Tibial nerve (tissue), 4 donors: ENCODE measurements around the gene B9D2. TPM values are rescaled to one million over a fixed set of nuclear protein-coding genes. Genes with fewer than 3 reads are reported as not detected.
A peak's percentile ranks its signal among the peaks of the same experiment; 100 is the strongest.

ENCODE experiments used
- DNase-seq, 2 donors: peaks; one replicate each; pipeline ENCODE4 v3.0.0-alpha.2; 2019; ENCODE audit warnings: low spot score in 2 of 2
- H3K27ac ChIP-seq, 4 donors: fragments of 200-600 bp; sonication (generic) in 3 of 4; one replicate each; pipeline ENCODE4 v1.5.1; 2017 to 2019; ENCODE audit warnings: mild to moderate bottlenecking in 1 of 4
- H3K27me3 ChIP-seq, 2 donors: fragments of 200-600 bp; sonication (generic) in 1 of 2; one replicate each; pipeline versions ENCODE4 v1.5.1 to v1.6.0; 2017 to 2019
- H3K36me3 ChIP-seq, 3 donors: fragments of 200-600 bp; sonication (generic); one replicate each; pipeline ENCODE4 v1.5.1; 2018 to 2019
- H3K4me1 ChIP-seq, 4 donors: fragments of 200-600 bp; sonication (generic) in 3 of 4; one replicate each; pipeline ENCODE4 v1.5.1; 2017 to 2019
- H3K4me3 ChIP-seq, 4 donors: fragments of 200-600 bp; sonication (generic) in 3 of 4; one replicate each; pipeline ENCODE4 v1.5.1; 2017 to 2019; ENCODE audit warnings: mild to moderate bottlenecking in 1 of 4, moderate library complexity in 1 of 4
- H3K9me3 ChIP-seq, 4 donors: fragments of 200-600 bp; sonication (generic) in 3 of 4; one replicate each; pipeline ENCODE4 v1.5.1; 2017 to 2019
- CTCF ChIP-seq, 5 experiments: fragments of 200-600 bp in 3 of 5; fragments of 450-650 bp in 2 of 5; sonication (generic) in 3 of 5; IDR thresholded peaks; one replicate each; pipeline ENCODE4 v1.5.1; 2016 to 2019; ENCODE audit warnings: antibody characterized with exemption in 5 of 5, mild to moderate bottlenecking in 3 of 5, moderate library complexity in 2 of 5
- EP300 ChIP-seq, 2 donors: sonication (generic); formaldehyde crosslinking; IDR thresholded peaks; one replicate each; pipeline ENCODE4 v1.6.1; 2017; ENCODE audit warnings: antibody characterized with exemption in 2 of 2, mild to moderate bottlenecking in 1 of 2
- POLR2A ChIP-seq, 2 donors: fragments of 450-650 bp; IDR thresholded peaks; one replicate each; pipeline ENCODE4 v1.6.1; 2017; ENCODE audit warnings: antibody characterized with exemption in 2 of 2, mild to moderate bottlenecking in 2 of 2, moderate library complexity in 2 of 2
- WGBS, 2 donors: methylation state at CpG; one replicate each; pipeline ENCODE4 v1.1.5; 2018; 5-methylcytosine and 5-hydroxymethylcytosine counted together
- total RNA-seq, 4 donors: library from RNA; depleted of rRNA; stranded (reverse); fragments of >200 nt; gene quantifications; one replicate each; pipeline ENCODE4 v1.1.0, GENCODE V29; 2016

Gene B9D2
- total RNA-seq, 4 donors from 2014 or later, result 0.87 to 8.2 (median 3.6) TPM

DNA sequence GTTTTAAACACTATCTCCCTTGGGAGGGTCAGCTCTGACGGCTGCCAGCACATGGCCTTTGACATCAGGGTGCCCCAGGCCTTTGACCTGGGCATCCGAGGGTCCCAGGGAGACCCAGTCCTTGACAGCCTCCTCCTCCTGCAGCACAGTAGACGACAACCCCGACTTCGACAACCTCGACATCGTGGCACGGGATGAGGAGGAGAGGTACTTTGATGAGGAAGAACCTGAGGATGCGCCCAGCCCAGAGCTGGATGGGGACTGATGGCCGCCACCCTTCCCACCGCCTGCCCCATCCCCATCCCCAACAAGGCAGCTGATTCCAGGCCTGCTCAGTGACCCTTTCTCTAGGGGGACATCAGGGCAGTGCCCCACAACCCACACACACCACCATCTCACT is 41.5 kb downstream of the B9D2 start:
- H3K36me3 ChIP-seq, result peaks cover 0 to 58% (median 15%) of the 10 kb centered on the region in 3 donors
- no peaks in the 10 kb centered on the region for H3K27me3 ChIP-seq
- no peak overlapping the region for H3K4me3 ChIP-seq
- peak overlapping the region; percentile 63 to 95 (median 81) for H3K27ac ChIP-seq
- H3K4me1 ChIP-seq, result peaks cover 0 to 64% (median 54%) of the 10 kb centered on the region in 4 donors
- no peak for DNase-seq
- TF ChIP-seq POLR2A (IDR thresholded peaks at IDR 0.05) (no peak), CTCF (IDR thresholded peaks at IDR 0.05) (no peak), EP300 (IDR thresholded peaks at IDR 0.05) (no peak)
- no peaks in the 10 kb centered on the region for H3K9me3 ChIP-seq
- WGBS, 2 donors, result 87 to 90% methylated on average over 9 to 11 of the region's 11 CpGs

GRCh38 chr19:41321600-41322270 is 42.2 kb downstream of the B9D2 start:
- no peak overlapping the region for H3K4me3 ChIP-seq
- H3K36me3 ChIP-seq, result peaks cover 0 to 65% (median 22%) of the 10 kb centered on the region in 3 donors
- DNase-seq, result no peak
- peaks cover 0 to 57% (median 48%) of the 10 kb centered on the region in 4 donors for H3K4me1 ChIP-seq
- no peaks in the 10 kb centered on the region for H3K27me3 ChIP-seq
- 23 to 37% methylated on average over 10 of the region's 10 CpGs for WGBS, 2 donors
- H3K9me3 ChIP-seq, result no peaks in the 10 kb centered on the region
- no peak for TF ChIP-seq POLR2A (IDR thresholded peaks at IDR 0.05)
- TF ChIP-seq EP300 (IDR thresholded peaks at IDR 0.05), result no peak
- TF ChIP-seq CTCF (IDR thresholded peaks at IDR 0.05), result peak; percentile 44 to 76 (median 65)
- peak overlapping the region; percentile 63 to 95 (median 81) for H3K27ac ChIP-seq

DNA sequence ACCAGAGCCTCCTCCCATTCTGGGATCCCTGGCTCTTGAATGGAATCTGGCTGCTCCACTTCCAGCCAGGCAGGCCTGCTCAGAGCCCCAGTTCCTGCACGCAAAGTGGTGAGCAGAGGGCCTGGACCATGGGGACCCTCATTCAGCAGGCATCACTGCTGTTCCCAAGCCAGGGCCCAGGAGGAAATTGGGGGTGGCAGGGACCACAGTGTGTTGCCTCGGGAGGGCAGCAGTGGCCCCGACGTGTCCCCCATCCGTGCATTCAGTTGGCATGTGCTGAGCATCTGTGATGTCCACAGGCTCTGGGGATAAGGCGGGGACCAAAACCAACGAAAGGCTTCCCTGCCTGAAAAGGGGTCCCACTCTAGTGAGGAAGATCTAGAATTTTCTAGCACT is 42.7 kb downstream of the B9D2 start:
- no peak overlapping the region for H3K4me3 ChIP-seq
- H3K36me3 ChIP-seq, result peaks cover 0 to 70% (median 27%) of the 10 kb centered on the region in 3 donors
- H3K27ac ChIP-seq, result peak overlapping the region in 2 of 4 donors; percentile 93 to 95
- no peaks in the 10 kb centered on the region for H3K9me3 ChIP-seq
- 62 to 82% methylated on average over 4 to 6 of the region's 7 CpGs for WGBS, 2 donors
- TF ChIP-seq CTCF (IDR thresholded peaks at IDR 0.05) (no peak), POLR2A (IDR thresholded peaks at IDR 0.05) (no peak), EP300 (IDR thresholded peaks at IDR 0.05) (no peak)
- H3K27me3 ChIP-seq, result no peaks in the 10 kb centered on the region
- no peak for DNase-seq
- H3K4me1 ChIP-seq, result peaks cover 0 to 51% (median 42%) of the 10 kb centered on the region in 4 donors

DNA sequence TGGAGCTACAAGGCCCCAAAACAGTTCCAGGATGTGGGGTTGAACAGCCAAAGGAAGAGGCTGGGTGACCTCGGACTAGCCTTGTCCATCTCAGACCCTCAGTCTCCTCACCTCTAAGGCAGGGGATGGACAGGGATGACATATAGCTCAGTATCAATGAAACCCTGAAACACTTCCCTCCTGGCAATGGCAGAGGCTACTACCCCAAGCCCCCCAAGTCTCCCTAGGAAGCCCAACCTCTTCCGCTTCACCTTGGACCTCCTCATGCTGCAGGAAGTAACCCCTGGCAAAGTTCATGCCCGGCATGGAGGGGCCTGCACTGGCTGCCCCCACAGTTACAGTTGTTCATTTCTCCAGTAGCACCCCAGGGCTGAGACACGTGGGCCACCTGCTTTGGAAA is 43.4 kb downstream of the B9D2 start:
- 83% methylated on average over 3 to 4 of the region's 4 CpGs for WGBS, 2 donors
- Histone ChIP-seq H3K36me3 (peaks cover 0 to 77% (median 27%) of the 10 kb centered on the region in 3 donors), H3K27me3 (no peaks in the 10 kb centered on the region), H3K9me3 (no peaks in the 10 kb centered on the region), H3K4me3 (no peak overlapping the region), H3K4me1 (peaks cover 0 to 45% (median 36%) of the 10 kb centered on the region in 4 donors), H3K27ac (no peak overlapping the region)
- DNase-seq, result no peak
- TF ChIP-seq POLR2A (IDR thresholded peaks at IDR 0.05), result no peak
- no peak for TF ChIP-seq EP300 (IDR thresholded peaks at IDR 0.05)
- TF ChIP-seq CTCF (IDR thresholded peaks at IDR 0.05), result no peak

- Histone ChIP-seq H3K4me1 (peaks cover 0 to 41% (median 32%) of the 10 kb centered on the region in 4 donors), H3K4me3 (no peak overlapping the region), H3K27me3 (no peaks in the 10 kb centered on the region), H3K27ac (no peak overlapping the region), H3K9me3 (no peaks in the 10 kb centered on the region), H3K36me3 (peaks cover 0 to 80% (median 27%) of the 10 kb centered on the region in 3 donors)
- TF ChIP-seq POLR2A (IDR thresholded peaks at IDR 0.05) (no peak), CTCF (IDR thresholded peaks at IDR 0.05) (no peak), EP300 (IDR thresholded peaks at IDR 0.05) (no peak)
- no peak for DNase-seq
- WGBS, 2 donors, result 90 to 97% methylated on average over 7 to 11 of the region's 11 CpGs
Observed at GRCh38 chr19:41320185-41320518, 43.8 kb downstream of the B9D2 start.
